ENCODE results near the gene LRIT1.

DNA sequence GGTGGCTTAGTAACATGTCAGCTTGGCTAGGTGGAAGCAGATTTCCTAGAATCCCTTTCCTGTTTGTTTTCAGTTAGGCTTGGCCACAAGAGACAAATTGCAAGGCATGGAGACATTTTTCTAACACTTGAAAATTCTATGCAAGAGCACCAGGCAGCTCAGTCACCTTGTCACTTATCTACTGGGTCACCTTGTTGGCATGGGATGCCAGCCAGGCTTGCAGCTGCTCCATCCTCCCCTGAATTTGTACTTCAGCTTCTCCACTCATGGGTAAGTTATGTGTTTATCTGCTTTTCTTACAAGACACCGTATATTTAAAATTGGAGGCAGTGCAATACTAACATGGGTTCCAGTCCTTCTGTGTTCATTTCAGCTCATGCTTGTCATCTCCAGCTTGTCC is 46.8 kb upstream of the LRIT1 start:
- TF ChIP-seq, protein P1, sequence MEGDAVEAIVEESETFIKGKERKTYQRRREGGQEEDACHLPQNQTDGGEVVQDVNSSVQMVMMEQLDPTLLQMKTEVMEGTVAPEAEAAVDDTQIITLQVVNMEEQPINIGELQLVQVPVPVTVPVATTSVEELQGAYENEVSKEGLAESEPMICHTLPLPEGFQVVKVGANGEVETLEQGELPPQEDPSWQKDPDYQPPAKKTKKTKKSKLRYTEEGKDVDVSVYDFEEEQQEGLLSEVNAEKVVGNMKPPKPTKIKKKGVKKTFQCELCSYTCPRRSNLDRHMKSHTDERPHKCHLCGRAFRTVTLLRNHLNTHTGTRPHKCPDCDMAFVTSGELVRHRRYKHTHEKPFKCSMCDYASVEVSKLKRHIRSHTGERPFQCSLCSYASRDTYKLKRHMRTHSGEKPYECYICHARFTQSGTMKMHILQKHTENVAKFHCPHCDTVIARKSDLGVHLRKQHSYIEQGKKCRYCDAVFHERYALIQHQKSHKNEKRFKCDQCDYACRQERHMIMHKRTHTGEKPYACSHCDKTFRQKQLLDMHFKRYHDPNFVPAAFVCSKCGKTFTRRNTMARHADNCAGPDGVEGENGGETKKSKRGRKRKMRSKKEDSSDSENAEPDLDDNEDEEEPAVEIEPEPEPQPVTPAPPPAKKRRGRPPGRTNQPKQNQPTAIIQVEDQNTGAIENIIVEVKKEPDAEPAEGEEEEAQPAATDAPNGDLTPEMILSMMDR (IDR thresholded peaks at IDR 0.05): no peak
- TF ChIP-seq POLR2A (IDR thresholded peaks at IDR 0.05): no peak
